CD4-positive, alpha-beta T cell (primary cell): Measurements from ENCODE around the gene LIPM. TPM values are rescaled to one million over a fixed set of nuclear protein-coding genes. Genes with fewer than 3 reads are reported as not detected.

ENCODE experiments used
- ATAC-seq: fragments of 200-7000 bp; cut with Tn5 transposase; one replicate; pipeline ENCODE4 v1.10.0; 2022; ENCODE audit warnings: mild to moderate bottlenecking; ENCODE audit not compliant: poor library complexity
- CTCF ChIA-PET: fragments of 350-600 bp; sonication (Branson Sonifier 250); formaldehyde crosslinking; loops from one replicate; lab custom pipeline; 2021; ENCODE audit warnings: antibody characterized with exemption, inconsistent platforms; lab: Charles Lee
- POLR2A ChIA-PET: fragments of 350-600 bp; sonication (Branson Sonifier 250); formaldehyde crosslinking; loops from one replicate; lab custom pipeline; 2021; ENCODE audit warnings: antibody characterized with exemption, inconsistent platforms; lab: Charles Lee
- DNase-seq, 14 experiments: peaks; one replicate each; pipeline ENCODE4 v3.0.0-alpha.2; 2013 to 2020; ENCODE audit warnings: mixed read lengths in 2 of 14
- H3K27ac ChIP-seq, 2 donors: one replicate each; pipeline versions ENCODE4 v1.5.1 to v1.7.0; 2013; ENCODE audit warnings: low read length in 2 of 2, low read depth in 1 of 2, mild to moderate bottlenecking in 1 of 2
- H3K27me3 ChIP-seq, 2 experiments: 1 replicate in 1 of 2; 2 replicates in 1 of 2; pipeline versions ENCODE4 v1.6.1 to v1.7.0; 2013; ENCODE audit warnings: low read length in 2 of 2, control low read depth in 1 of 2, mild to moderate bottlenecking in 1 of 2, moderate library complexity in 1 of 2; ENCODE audit not compliant: insufficient read depth in 2 of 2, control insufficient read depth in 1 of 2
- H3K36me3 ChIP-seq: one replicate; pipeline ENCODE4 v1.6.1; 2013; ENCODE audit warnings: low read length, control low read depth; ENCODE audit not compliant: insufficient read depth
- H3K4me1 ChIP-seq: one replicate; pipeline ENCODE4 v1.6.1; 2013; ENCODE audit warnings: low read length, control low read depth; ENCODE audit not compliant: insufficient read depth
- H3K4me3 ChIP-seq: one replicate; pipeline ENCODE4 v1.5.1; 2013; ENCODE audit warnings: mild to moderate bottlenecking, low read length, moderate library complexity
- H3K9me3 ChIP-seq, 2 experiments: 1 replicate in 1 of 2; 2 replicates in 1 of 2; pipeline versions ENCODE4 v1.6.1 to v1.7.0; 2013; ENCODE audit warnings: low read length in 2 of 2, mild to moderate bottlenecking in 2 of 2, control low read depth in 1 of 2, moderate library complexity in 1 of 2; ENCODE audit not compliant: control insufficient read depth in 1 of 2, insufficient read depth in 1 of 2
- H3K27ac Mint-ChIP-seq: one replicate; pipeline ENCODE4 v1.8.0; 2020; ENCODE audit warnings: mixed read lengths
- H3K27me3 Mint-ChIP-seq: one replicate; pipeline ENCODE4 v1.8.0; 2021; ENCODE audit warnings: mixed read lengths
- H3K36me3 Mint-ChIP-seq: one replicate; pipeline ENCODE4 v1.8.0; 2021; ENCODE audit warnings: low read depth, mixed read lengths
- H3K4me1 Mint-ChIP-seq: one replicate; pipeline ENCODE4 v1.8.0; 2021; ENCODE audit warnings: low read depth, mixed read lengths
- H3K4me3 Mint-ChIP-seq: one replicate; pipeline ENCODE4 v1.8.0; 2020; ENCODE audit warnings: mild to moderate bottlenecking, mixed read lengths
- H3K9me3 Mint-ChIP-seq: one replicate; pipeline ENCODE4 v1.8.0; 2020; ENCODE audit warnings: mixed read lengths
- intact Hi-C, 2 experiments: fragments of 100-400 bp; cut with DNase I in 1 of 2; cut with micrococcal nuclease in 1 of 2; formaldehyde crosslinking; loops; one replicate each; pipeline versions ENCODE4 v1.15.1 to v1.9.0; 2023 to 2025; cut with DNase I, micrococcal nuclease
- total RNA-seq, 174 experiments: library from RNA in 2 of 174; stranded (reverse) in 2 of 174; gene quantifications; one replicate each; pipeline ENCODE4 v1.2.3 and lab custom pipeline; 2021 to 2026
- TF ChIP-seq, protein P1 (sequence below): fragments of 200-600 bp; IDR thresholded peaks from one replicate; pipeline ENCODE4 v1.8.0; 2022; ENCODE audit warnings: antibody characterized with exemption, mild to moderate bottlenecking

LIPM gene
- total RNA-seq, 2 experiments from 2014 or later = not detected

DNA sequence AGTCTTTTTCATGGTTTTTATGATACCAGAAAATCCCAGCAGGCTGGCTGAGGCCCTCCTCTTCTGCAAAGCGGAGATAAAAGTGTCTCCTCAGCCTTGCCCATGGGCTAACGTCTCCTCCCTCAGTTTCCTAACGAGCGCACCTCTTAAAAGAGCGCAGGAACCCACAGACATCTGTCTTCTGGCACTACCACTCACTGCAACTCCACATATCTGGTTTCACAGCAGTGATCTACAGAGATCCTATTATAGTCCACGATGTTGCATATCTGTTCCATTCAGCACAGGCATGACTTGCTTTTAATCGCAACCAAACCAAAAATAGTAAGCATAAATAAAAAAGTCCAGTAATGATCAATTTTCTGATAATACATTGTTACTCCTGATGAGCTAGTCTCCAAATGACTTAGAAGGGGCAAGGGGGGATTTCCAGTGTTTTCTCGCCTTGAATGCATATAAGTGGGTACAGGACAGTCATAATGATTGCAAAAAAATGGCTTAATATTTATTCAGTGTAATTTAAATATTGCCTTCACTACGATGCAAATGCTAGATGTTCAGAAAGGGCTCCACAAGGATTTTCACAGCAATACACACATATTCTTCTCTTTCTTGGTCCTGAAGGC lies 28.2 kb downstream of the LIPM start:
- H3K36me3 ChIP-seq = no peaks in the 10 kb centered on the region
- H3K4me1 ChIP-seq = peaks cover 28% of the 10 kb centered on the region
- H3K27ac ChIP-seq = no peak overlapping the region
- intact Hi-C loops = no loop called here
- POLR2A ChIA-PET = interaction anchor here (1.2 to 2.8 kb wide), 4 partner anchors 20 to 969 kb away, joined by 3 to 11 read pairs (median 4); partner anchors contain the start of gene STAMBPL1
- H3K9me3 ChIP-seq = no peaks in the 10 kb centered on the region
- no peak overlapping the region for H3K4me3 ChIP-seq
- H3K27ac Mint-ChIP-seq = no peak overlapping the region
- ATAC-seq (no peak), DNase-seq (no peak)
- peaks cover 64% of the 10 kb centered on the region for H3K4me1 Mint-ChIP-seq
- no peaks in the 10 kb centered on the region for H3K36me3 Mint-ChIP-seq
- H3K27me3 Mint-ChIP-seq = no peaks in the 10 kb centered on the region
- H3K4me3 Mint-ChIP-seq = no peak overlapping the region
- no peaks in the 10 kb centered on the region for H3K9me3 Mint-ChIP-seq
- H3K27me3 ChIP-seq = no peaks in the 10 kb centered on the region
- TF ChIP-seq, protein P1, sequence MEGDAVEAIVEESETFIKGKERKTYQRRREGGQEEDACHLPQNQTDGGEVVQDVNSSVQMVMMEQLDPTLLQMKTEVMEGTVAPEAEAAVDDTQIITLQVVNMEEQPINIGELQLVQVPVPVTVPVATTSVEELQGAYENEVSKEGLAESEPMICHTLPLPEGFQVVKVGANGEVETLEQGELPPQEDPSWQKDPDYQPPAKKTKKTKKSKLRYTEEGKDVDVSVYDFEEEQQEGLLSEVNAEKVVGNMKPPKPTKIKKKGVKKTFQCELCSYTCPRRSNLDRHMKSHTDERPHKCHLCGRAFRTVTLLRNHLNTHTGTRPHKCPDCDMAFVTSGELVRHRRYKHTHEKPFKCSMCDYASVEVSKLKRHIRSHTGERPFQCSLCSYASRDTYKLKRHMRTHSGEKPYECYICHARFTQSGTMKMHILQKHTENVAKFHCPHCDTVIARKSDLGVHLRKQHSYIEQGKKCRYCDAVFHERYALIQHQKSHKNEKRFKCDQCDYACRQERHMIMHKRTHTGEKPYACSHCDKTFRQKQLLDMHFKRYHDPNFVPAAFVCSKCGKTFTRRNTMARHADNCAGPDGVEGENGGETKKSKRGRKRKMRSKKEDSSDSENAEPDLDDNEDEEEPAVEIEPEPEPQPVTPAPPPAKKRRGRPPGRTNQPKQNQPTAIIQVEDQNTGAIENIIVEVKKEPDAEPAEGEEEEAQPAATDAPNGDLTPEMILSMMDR = no peak
- CTCF ChIA-PET = interaction anchor here (0.9 to 1.9 kb wide), 2 partner anchors 8 to 102 kb away, joined by 4 to 6 read pairs; no protein-coding TSS in a partner anchor

DNA sequence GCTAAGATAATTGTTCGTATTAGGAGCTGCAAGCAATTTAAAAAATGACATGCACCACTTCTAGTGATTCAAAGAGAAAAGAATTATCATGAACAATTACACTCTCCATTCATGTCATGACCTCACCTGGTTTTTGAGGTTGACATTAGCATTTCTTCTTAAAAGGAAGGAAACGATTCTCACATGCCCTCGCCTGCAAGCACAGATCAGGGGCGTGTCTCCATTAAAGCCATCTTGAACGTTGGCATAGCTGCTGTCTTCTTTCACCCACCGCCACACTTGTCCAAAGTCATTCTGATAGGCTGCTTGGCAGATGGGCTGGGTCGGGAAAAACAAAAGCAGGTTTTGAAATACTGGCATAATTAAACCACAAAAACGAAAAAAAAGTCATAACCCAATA lies 29.2 kb downstream of the LIPM start:
- intact Hi-C loops = no loop called here
- Histone ChIP-seq H3K4me1 (peaks cover 21% of the 10 kb centered on the region), H3K27ac (no peak overlapping the region), H3K27me3 (no peaks in the 10 kb centered on the region), H3K36me3 (no peaks in the 10 kb centered on the region), H3K9me3 (no peaks in the 10 kb centered on the region), H3K4me3 (no peak overlapping the region)
- ChIA-PET POLR2A (interaction anchor here (0.8 to 2.8 kb wide), 6 partner anchors 10 to 970 kb away, joined by 3 to 11 read pairs (median 4); partner anchors contain the start of gene STAMBPL1), CTCF (interaction anchor here (1.7 to 1.9 kb wide), 2 partner anchors 9 to 101 kb away, joined by 5 to 6 read pairs; no protein-coding TSS in a partner anchor)
- TF ChIP-seq, protein P1 = no peak
- DNase-seq = peak in 12 of 14 experiments; percentile 19 to 85 (median 34)
- H3K4me3 Mint-ChIP-seq = peak overlapping the region; percentile 14
- H3K4me1 Mint-ChIP-seq = peaks cover 55% of the 10 kb centered on the region
- H3K27ac Mint-ChIP-seq = peak overlapping the region; percentile 66
- peak; percentile 73 for ATAC-seq
- H3K36me3 Mint-ChIP-seq = no peaks in the 10 kb centered on the region
- H3K9me3 Mint-ChIP-seq = no peaks in the 10 kb centered on the region
- no peaks in the 10 kb centered on the region for H3K27me3 Mint-ChIP-seq

GRCh38 chr10:88832376-88832775 lies 29.8 kb downstream of the LIPM start:
- Histone ChIP-seq H3K4me1 (peaks cover 17% of the 10 kb centered on the region), H3K9me3 (no peaks in the 10 kb centered on the region), H3K27ac (no peak overlapping the region), H3K36me3 (no peaks in the 10 kb centered on the region), H3K4me3 (no peak overlapping the region), H3K27me3 (no peaks in the 10 kb centered on the region)
- DNase-seq (no peak), ATAC-seq (no peak)
- Mint-ChIP-seq H3K27me3 (no peaks in the 10 kb centered on the region), H3K4me1 (peaks cover 48% of the 10 kb centered on the region), H3K27ac (no peak overlapping the region), H3K9me3 (no peaks in the 10 kb centered on the region), H3K4me3 (no peak overlapping the region), H3K36me3 (no peaks in the 10 kb centered on the region)
- TF ChIP-seq, protein P1 = no peak
- intact Hi-C loops = no loop called here
- ChIA-PET POLR2A (interaction anchor here (0.8 to 2.8 kb wide), 3 partner anchors 11 to 49 kb away, joined by 3 to 11 read pairs (median 4); partner anchors contain the start of gene STAMBPL1), CTCF (interaction anchor here (1.7 to 1.9 kb wide), 2 partner anchors 10 to 100 kb away, joined by 5 to 6 read pairs; no protein-coding TSS in a partner anchor)
